ENCODE measurements around the gene SIAH2.

DNA sequence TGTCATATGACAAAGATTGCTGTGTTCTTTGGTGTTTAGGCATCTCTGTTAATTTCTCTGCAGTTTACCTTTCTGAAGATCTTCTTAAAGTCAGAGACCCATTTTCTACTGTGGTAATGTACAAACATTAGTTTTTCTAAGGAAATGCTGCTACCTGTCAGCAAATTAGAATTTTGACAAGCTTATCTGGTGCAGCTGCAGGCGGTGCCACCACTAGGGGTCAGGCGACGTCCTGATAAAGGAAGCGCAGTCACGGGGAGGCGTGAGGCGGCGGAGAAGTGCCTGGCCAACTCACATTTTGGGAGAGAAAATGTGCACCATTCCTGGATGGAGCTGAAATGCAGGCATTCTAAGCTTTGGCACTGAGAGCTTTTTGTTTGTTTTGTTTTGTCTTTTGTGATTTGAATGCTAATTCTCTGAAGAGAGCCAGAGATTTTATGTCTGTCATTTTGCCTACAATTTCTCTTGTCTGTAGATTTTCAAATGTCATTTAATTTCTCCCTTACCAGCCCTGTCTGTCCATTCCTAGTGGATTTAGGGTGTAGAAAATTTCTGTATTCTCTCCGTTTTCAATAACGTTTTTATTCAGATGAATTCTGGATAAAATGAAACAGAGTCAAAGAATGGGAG, 24.9 kb upstream of the SIAH2 start:
- TF ChIP-seq, protein P1, sequence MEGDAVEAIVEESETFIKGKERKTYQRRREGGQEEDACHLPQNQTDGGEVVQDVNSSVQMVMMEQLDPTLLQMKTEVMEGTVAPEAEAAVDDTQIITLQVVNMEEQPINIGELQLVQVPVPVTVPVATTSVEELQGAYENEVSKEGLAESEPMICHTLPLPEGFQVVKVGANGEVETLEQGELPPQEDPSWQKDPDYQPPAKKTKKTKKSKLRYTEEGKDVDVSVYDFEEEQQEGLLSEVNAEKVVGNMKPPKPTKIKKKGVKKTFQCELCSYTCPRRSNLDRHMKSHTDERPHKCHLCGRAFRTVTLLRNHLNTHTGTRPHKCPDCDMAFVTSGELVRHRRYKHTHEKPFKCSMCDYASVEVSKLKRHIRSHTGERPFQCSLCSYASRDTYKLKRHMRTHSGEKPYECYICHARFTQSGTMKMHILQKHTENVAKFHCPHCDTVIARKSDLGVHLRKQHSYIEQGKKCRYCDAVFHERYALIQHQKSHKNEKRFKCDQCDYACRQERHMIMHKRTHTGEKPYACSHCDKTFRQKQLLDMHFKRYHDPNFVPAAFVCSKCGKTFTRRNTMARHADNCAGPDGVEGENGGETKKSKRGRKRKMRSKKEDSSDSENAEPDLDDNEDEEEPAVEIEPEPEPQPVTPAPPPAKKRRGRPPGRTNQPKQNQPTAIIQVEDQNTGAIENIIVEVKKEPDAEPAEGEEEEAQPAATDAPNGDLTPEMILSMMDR (conservative IDR thresholded peaks at IDR 0.05): peak; percentile 99
- TF ChIP-seq ZFX (IDR thresholded peaks at IDR 0.05): no peak
